ENCODE data around the gene ZNF525.
"Not testable (repeated sequence)": the region's sequence is repeated elsewhere in the genome, so short reads cannot be mapped to it uniquely, and the experiment has no call there.

ZNF525 gene

GRCh38 chr19:53423680-53424079, 58.2 kb downstream of the ZNF525 start:
- H2AFZ ChIP-seq (ENCODE audit: low read length); H3K27ac ChIP-seq (ENCODE audit: low read depth, low read length, poor library complexity, severe bottlenecking); H4K20me1 ChIP-seq (ENCODE audit: insufficient read depth, low read length); H3K79me2 ChIP-seq (ENCODE audit: insufficient read depth, low read length); H3K36me3 ChIP-seq (ENCODE audit: insufficient read depth, low read length); H3K4me1 ChIP-seq (ENCODE audit: insufficient read depth, low read length, severe bottlenecking); H3K4me2 ChIP-seq (ENCODE audit: low read length); H3F3A ChIP-seq (ENCODE audit: insufficient read depth, low read length); H3K9me3 ChIP-seq (ENCODE audit: low read length); H3K27me3 ChIP-seq (ENCODE audit: insufficient read depth, low read length); H3K9me2 ChIP-seq (ENCODE audit: low read depth, low read length); H3K4me3 ChIP-seq (ENCODE audit: low read depth, low read length, poor library complexity, severe bottlenecking); H3K9ac ChIP-seq (ENCODE audit: low read length): not testable (repeated sequence)
- TF ChIP-seq CTCF (IDR thresholded peaks at IDR 0.05; ENCODE audit: low read length) = peak; percentile 11; the same call in 1 of the 2 replicates

- no peak overlapping the region for H2AFZ ChIP-seq (ENCODE audit: low read length)
- no peaks in the 10 kb centered on the region for H3K9me2 ChIP-seq (ENCODE audit: low read depth, low read length)
- no peak overlapping the region for H3K9ac ChIP-seq (ENCODE audit: low read length)
- no peaks in the 10 kb centered on the region for H3F3A ChIP-seq (ENCODE audit: insufficient read depth, low read length)
- H3K27ac ChIP-seq (ENCODE audit: low read depth, low read length, poor library complexity, severe bottlenecking) = no peak overlapping the region
- no peaks in the 10 kb centered on the region for H3K36me3 ChIP-seq (ENCODE audit: insufficient read depth, low read length)
- H3K4me1 ChIP-seq (ENCODE audit: insufficient read depth, low read length, severe bottlenecking) = no peaks in the 10 kb centered on the region
- no peaks in the 10 kb centered on the region for H3K79me2 ChIP-seq (ENCODE audit: insufficient read depth, low read length)
- H3K9me3 ChIP-seq (ENCODE audit: low read length) = no peaks in the 10 kb centered on the region
- TF ChIP-seq EZH2 (IDR thresholded peaks at IDR 0.05; ENCODE audit: borderline replicate concordance, low read length) (no peak), CTCF (IDR thresholded peaks at IDR 0.05; ENCODE audit: low read length) (peak; percentile 72)
- H3K27me3 ChIP-seq (ENCODE audit: insufficient read depth, low read length) = no peaks in the 10 kb centered on the region
- H3K4me2 ChIP-seq (ENCODE audit: low read length) = no peak overlapping the region
- H3K4me3 ChIP-seq (ENCODE audit: low read depth, low read length, poor library complexity, severe bottlenecking) = no peak overlapping the region
- no peaks in the 10 kb centered on the region for H4K20me1 ChIP-seq (ENCODE audit: insufficient read depth, low read length)
These were observed 59.6 kb downstream of the ZNF525 start for GRCh38 chr19:53424968-53425597.

- Histone ChIP-seq H4K20me1 (ENCODE audit: insufficient read depth, low read length) (no peaks in the 10 kb centered on the region), H3K79me2 (ENCODE audit: insufficient read depth, low read length) (0 out of 2 replicates have a peak, but pooled peaks cover 6% of the 10 kb centered on the region), H3K27me3 (ENCODE audit: insufficient read depth, low read length) (no peaks in the 10 kb centered on the region), H3K4me3 (ENCODE audit: low read depth, low read length, poor library complexity, severe bottlenecking) (peak within 1 kb of the TSS; percentile 78), H3K9ac (ENCODE audit: low read length) (peak within 1 kb of the TSS; percentile 89), H3K36me3 (ENCODE audit: insufficient read depth, low read length) (peaks cover 35% of the 10 kb centered on the region), H3F3A (ENCODE audit: insufficient read depth, low read length) (no peaks in the 10 kb centered on the region), H3K4me2 (ENCODE audit: low read length) (peak within 1 kb of the TSS; percentile 94), H3K27ac (ENCODE audit: low read depth, low read length, poor library complexity, severe bottlenecking) (no peak within 1 kb of the TSS), H3K4me1 (ENCODE audit: insufficient read depth, low read length, severe bottlenecking) (peaks cover 12% of the 10 kb centered on the region), H3K9me2 (ENCODE audit: low read depth, low read length) (no peaks in the 10 kb centered on the region), H3K9me3 (ENCODE audit: low read length) (0 out of 2 replicates have a peak, but pooled peaks cover 3% of the 10 kb centered on the region), H2AFZ (ENCODE audit: low read length) (no peak within 1 kb of the TSS)
- no peak for TF ChIP-seq CTCF (IDR thresholded peaks at IDR 0.05; ENCODE audit: low read length)
- no peak for TF ChIP-seq EZH2 (IDR thresholded peaks at IDR 0.05; ENCODE audit: borderline replicate concordance, low read length)
These were observed 66.0 kb downstream of the ZNF525 start, which contains the start of gene ZNF761 for GRCh38 chr19:53431399-53432087. Gene ZNF761 (plus strand): TSS chr19:53431984. CDS start chr19:53447269, 15,285 bp downstream.

Measured in OCI-LY1 (cell line).